ENCODE results near the gene CNN2.
"Not testable (repeated sequence)": the region's sequence is repeated elsewhere in the genome, so short reads cannot be mapped to it uniquely, and the experiment has no call there.

CNN2 gene

GRCh38 chr19:1019980-1020867, 6.2 kb upstream of the CNN2 start:
- Histone ChIP-seq H3K4me3 (peak overlapping the region; percentile 68 to 94 (median 88)), H3K27ac (peak overlapping the region; percentile 55 to 97 (median 95))

- Histone ChIP-seq H3K27ac (peak within 1 kb of the TSS; percentile 55 to 97 (median 95)), H3K4me3 (peak within 1 kb of the TSS; percentile 68 to 94 (median 88))
Observed at GRCh38 chr19:1020868-1021425, 5.5 kb upstream of the CNN2 start, which contains the start of gene TMEM259. TSS of gene TMEM259 (minus strand) at chr19:1021123. CDS start at chr19:1020996, 127 bp downstream.

DNA sequence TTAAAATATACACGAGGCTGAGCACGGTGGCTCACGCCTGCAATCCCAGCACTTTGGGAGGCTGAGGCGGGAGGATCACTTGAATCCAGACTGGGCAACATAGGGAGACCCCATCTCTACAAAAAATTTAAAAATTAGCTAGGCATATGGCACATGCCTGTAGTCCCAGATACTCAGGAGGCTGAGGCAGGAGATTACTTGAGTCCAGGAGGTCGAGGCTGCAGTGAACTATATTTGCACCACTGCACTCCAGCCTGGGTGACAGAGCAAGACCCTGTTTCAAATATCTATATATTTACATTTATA, 2.6 kb upstream of the CNN2 start:
- H3K27ac ChIP-seq, result not testable (repeated sequence)

DNA sequence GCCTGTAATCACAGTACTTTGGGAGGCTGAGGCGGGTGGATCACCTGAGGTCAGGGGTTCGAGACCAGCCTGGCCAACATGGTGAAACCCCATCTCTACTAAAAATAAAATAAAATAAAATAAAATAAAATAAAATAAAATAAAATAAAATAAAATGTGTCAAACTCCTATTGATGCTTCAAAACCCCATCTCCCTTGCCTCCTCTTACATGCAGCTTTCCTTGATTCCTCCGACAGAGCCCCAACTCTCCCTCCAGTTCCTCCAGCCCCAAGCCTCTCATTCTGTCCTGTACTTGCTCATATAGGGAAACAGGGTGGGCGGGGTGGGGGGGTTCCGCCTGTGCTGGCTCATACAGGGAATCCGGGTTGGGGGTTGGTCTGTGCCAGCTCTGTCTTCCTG, 1.3 kb upstream of the CNN2 start:
- Histone ChIP-seq H3K27ac (peak overlapping the region in 1 of 21 experiments; percentile 12), H3K4me3 (peak overlapping the region in 1 of 7 experiments; percentile 99)

More for the DNA sequence above, 2.6 kb upstream of the CNN2 start:
- not testable (repeated sequence) for H3K4me3 ChIP-seq

DNA sequence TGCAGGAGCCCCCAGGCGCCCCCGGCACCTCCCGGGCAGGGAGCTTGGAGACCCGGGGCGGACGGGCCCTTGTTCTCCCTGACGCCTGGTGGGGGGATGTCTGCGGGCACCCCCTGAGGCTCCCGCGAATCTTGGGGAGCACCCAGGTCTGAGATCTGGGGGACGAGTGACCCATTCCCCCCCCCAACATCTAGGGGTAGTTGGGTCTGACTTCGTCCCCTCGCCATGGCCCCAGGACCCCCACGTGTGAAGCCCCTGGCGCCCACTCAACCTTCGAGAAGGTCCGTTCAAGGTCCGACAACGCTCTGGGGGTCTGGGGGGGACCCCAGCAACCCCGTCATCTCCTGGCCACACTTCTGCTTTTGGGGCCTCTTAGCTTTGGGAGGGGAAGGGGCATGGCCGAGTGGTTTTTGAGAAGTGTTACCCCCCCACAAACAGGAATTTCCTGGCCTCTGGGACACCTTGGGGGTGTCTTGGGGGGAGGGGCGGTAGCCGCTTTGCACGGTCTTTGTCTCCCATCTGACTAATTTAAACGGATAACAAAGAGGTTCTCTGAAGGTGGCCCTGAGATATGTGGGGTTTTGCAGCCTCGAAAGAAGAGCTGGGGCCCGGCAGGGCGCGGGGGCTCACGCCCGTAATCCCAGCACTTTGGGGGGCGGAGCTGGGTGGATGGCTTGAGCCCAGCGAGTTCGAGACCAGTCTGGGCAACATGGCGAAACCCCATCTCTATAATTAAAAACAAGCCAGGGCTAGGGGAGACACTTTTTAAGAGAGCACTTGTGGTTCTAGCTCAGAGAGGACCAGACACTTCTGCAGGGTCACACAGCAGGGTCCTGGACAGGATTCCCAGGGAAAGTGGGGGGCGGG, 608 bp downstream of the CNN2 start:
- Histone ChIP-seq H3K4me3 (peak overlapping the region; percentile 88 to 99 (median 98)), H3K27ac (peak overlapping the region; percentile 71 to 99 (median 97))

DNA sequence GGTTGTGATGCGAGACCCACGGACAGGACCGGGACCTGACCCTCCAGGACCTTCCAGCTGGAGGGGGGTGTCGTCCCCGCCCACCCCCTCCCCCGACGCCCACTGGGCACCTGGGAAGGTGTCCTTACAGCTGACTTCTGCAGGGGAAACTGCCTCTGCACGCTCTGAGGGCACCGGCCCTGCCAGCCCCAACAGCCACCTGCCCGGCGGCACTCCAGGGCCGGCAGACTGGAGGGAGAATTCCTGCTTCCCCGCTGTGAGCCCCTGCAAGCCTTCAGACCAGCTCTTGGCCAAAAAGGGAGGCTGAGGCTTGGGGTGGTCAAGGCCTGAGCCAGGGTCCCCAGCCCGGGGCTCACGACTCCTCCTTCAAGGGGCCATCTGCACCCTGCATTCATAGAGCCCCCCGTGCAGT, 1.2 kb downstream of the CNN2 start:
- peak overlapping the region; percentile 88 to 99 (median 98) for H3K4me3 ChIP-seq
- H3K27ac ChIP-seq, result peak overlapping the region; percentile 20 to 99 (median 97)

DNA sequence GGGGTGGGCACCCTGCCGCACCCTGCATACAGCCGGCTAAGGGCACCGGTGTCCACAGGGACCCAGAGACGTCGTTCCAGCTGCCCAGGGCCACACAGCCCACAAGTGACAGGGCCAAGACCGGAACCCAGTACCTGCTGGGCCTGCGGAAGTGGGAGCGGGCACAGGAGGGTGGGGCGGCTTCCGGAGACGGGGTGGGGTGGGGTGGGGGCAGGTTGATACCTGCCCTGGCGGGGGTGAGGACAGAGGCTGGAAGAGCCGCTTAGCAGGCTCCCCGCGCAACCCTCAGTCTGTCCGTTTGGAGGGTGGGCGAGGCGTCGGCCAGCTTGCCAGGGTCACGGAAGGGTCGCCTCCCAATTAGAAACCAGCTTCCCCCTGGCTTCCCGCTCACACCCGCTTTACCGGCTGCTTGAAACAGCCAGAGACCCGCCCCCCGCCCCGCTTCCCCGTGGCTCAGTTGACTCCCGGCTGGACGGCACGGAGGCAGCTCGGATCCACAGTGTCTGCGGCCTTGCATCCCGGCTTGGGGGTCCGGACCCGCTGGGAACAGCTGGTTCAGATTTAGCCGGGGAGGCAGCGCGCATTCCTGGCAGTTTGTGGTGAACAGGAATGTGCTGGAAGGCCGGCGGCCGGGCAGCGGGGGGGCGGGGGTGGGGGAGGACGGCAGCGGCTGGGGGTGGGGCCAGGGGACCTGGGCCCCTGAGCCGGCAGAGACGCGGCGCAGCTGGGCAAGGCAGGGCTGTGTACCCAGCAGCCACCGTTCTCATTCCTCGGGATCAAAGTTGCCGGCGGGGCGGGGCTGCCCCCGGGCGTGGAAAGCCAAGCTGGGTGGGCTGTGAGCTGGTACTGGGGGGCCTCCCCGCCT, 1.9 kb downstream of the CNN2 start:
- H3K4me3 ChIP-seq, result peak overlapping the region; percentile 88 to 99 (median 98)
- peak overlapping the region; percentile 20 to 99 (median 97) for H3K27ac ChIP-seq

DNA sequence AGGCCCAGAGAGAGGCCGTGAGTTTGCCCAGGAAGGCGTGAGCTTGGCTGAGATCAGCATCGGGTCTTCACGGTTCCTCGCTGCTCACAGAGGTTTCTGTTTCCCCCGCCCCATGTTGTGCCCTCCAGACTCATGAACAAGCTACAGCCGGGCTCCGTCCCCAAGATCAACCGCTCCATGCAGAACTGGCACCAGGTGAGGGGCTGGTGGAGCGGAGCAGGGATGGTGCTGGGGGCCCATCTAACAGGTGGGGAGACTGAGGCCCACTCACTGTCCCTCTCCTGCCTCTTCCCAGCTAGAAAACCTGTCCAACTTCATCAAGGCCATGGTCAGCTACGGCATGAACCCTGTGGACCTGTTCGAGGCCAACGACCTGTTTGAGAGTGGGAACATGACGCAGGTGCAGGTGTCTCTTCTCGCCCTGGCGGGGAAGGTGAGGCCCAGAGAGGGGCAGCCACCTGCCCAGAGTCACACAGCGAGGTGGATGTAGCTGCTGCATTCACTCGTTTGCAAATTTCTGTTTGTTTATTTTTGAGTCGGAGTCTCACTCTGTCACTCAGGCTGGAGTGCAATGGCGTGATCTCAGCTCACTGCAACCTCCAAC, 6.0 kb downstream of the CNN2 start:
- no peak overlapping the region for H3K27ac ChIP-seq
- H3K4me3 ChIP-seq, result no peak overlapping the region

GRCh38 chr19:1035998-1036621, 9.7 kb downstream of the CNN2 start:
- H3K27ac ChIP-seq, result no peak overlapping the region
- H3K4me3 ChIP-seq, result no peak overlapping the region

DNA sequence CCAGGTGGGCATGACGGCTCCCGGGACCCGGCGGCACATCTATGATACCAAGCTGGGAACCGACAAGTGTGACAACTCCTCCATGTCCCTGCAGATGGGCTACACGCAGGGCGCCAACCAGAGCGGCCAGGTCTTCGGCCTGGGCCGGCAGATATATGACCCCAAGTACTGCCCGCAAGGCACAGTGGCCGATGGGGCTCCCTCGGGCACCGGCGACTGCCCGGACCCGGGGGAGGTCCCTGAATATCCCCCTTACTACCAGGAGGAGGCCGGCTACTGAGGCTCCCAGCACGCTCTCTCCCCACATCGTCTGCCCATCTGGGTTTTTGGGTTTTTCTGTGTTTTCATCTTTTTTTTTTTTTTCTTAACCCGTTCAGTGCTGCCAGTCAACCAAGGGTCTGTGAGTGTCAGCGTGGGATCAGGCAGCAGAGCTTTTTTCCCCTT, 11.2 kb downstream of the CNN2 start:
- no peak overlapping the region for H3K4me3 ChIP-seq
- peak overlapping the region in 16 of 21 experiments; percentile 34 to 92 (median 72) for H3K27ac ChIP-seq

GRCh38 chr19:1038978-1039645, 12.7 kb downstream of the CNN2 start:
- Histone ChIP-seq H3K27ac (peak overlapping the region in 13 of 21 experiments; percentile 17 to 87 (median 71)), H3K4me3 (peak overlapping the region in 5 of 7 experiments; percentile 35 to 57 (median 46))

GRCh38 chr19:1039646-1040475, 13.5 kb downstream of the CNN2 start, which contains the start of gene ABCA7:
TSS of gene ABCA7 (plus strand) at chr19:1040107. CDS start at chr19:1041362, 1,255 bp downstream.
- peak within 1 kb of the TSS; percentile 35 to 60 (median 47) for H3K4me3 ChIP-seq
- H3K27ac ChIP-seq, result peak within 1 kb of the TSS in 20 of 21 experiments; percentile 19 to 87 (median 66)

GRCh38 chr19:1040476-1041271, 14.3 kb downstream of the CNN2 start:
- H3K4me3 ChIP-seq, result peak overlapping the region; percentile 35 to 60 (median 47)
- H3K27ac ChIP-seq, result peak overlapping the region in 20 of 21 experiments; percentile 19 to 87 (median 68)

DNA sequence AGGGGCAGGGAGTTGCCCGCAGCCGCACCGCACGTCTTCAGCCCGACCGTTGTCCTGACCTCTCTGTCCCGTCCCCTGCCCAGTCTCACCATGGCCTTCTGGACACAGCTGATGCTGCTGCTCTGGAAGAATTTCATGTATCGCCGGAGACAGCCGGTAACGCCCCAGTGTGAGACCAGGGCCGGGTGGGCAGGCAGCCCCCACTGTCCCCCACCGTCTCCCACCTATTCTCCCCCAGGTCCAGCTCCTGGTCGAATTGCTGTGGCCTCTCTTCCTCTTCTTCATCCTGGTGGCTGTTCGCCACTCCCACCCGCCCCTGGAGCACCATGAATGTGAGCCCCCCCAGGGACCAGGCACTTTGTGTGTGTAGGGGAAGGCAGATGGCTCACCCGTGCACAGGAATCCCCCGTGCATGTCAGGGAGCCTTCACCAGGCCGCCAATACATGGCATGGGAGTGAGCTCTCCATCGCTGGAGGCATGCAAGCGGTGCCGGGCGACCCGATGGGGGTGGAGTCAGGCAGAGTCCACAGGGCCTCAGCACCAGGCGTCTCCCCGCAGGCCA, 14.9 kb downstream of the CNN2 start:
- Histone ChIP-seq H3K27ac (peak overlapping the region in 14 of 21 experiments; percentile 6 to 87 (median 63)), H3K4me3 (peak overlapping the region; percentile 35 to 60 (median 47))
